K562 (cell line): Measurements from ENCODE around the gene TNNT2. TPM values are rescaled to one million over a fixed set of nuclear protein-coding genes. Genes with fewer than 3 reads are reported as not detected.

Experiments
- ATAC-seq: fragments of 200-7000 bp; cut with Tn5 transposase; 3 replicates; pipeline ENCODE4 v1.9.1; 2020; ENCODE audit warnings: moderate library complexity
- BruUV-seq: library from RNA; stranded (reverse); fragments of 400-500 nt; replicated peaks from 2 replicates; lab custom pipeline; 2021; lab: Mats Ljungman, UMichigan
- CTCF ChIA-PET: fragments of 300-600 bp; formaldehyde crosslinking; extraction: SDS; loops from one replicate; lab custom pipeline; 2021; ENCODE audit warnings: low intra/inter-chr PET ratio; lab: Yijun Ruan, JAX
- POLR2A ChIA-PET: fragments of 300-600, 350-650 bp; sonication (Branson Sonifier 250); formaldehyde crosslinking; extraction: SDS; loops from one replicate; lab custom pipeline; 2021; ENCODE audit warnings: antibody characterized with exemption, inconsistent platforms; lab: Yijun Ruan, JAX
- DNase-seq, 4 experiments: peaks; one replicate each; pipeline versions ENCODE4 v3.0.0 to v3.0.0-alpha.2; 2011 to 2018; ENCODE audit warnings: low spot score in 3 of 4, mixed read lengths in 3 of 4; ENCODE audit errors: extremely low read depth in 1 of 4
- FAIRE-seq: peaks from 2 replicates; lab custom pipeline; 2011; peaks lifted over from hg19 to GRCh38; lab: Jason Lieb, UNC
- H2AFZ ChIP-seq: 2 replicates; pipeline ENCODE4 v1.6.0; 2011; ENCODE audit warnings: low read depth, low read length, control low read depth, inconsistent platforms
- H3K27ac ChIP-seq: fragments of 200-600 bp; 3 replicates; pipeline ENCODE4 v1.8.0; 2011; ENCODE audit warnings: low read depth, mild to moderate bottlenecking, control low read depth, inconsistent platforms, low read length, moderate library complexity, mixed read lengths; ENCODE audit errors: extremely low read depth
- H3K27me3 ChIP-seq, 2 experiments: fragments of 300-600 bp in 1 of 2; 2 replicates in 1 of 2; 3 replicates in 1 of 2; pipeline versions ENCODE4 v1.6.0 to v1.8.0; 2011; ENCODE audit warnings: inconsistent platforms in 2 of 2, low read length in 2 of 2, mild to moderate bottlenecking in 1 of 2, mixed read lengths in 1 of 2, moderate library complexity in 1 of 2; ENCODE audit not compliant: control insufficient read depth in 2 of 2, insufficient read depth in 2 of 2
- H3K36me3 ChIP-seq: fragments of 300-600 bp; 3 replicates; pipeline ENCODE4 v1.8.0; 2011; ENCODE audit warnings: mild to moderate bottlenecking, low read length, inconsistent platforms; ENCODE audit not compliant: control insufficient read depth, insufficient read depth
- H3K4me1 ChIP-seq, 2 experiments: fragments of 200-600 bp in 1 of 2; replicated peaks in 1 of 2; 2 replicates in 1 of 2; 3 replicates in 1 of 2; pipeline versions ENCODE4 v1.5.1 to v1.8.0; 2011; ENCODE audit warnings: inconsistent platforms in 2 of 2, low read length in 2 of 2, mild to moderate bottlenecking in 1 of 2, mixed read lengths in 1 of 2, moderate library complexity in 1 of 2; ENCODE audit not compliant: control insufficient read depth in 2 of 2, insufficient read depth in 2 of 2
- H3K4me2 ChIP-seq: 2 replicates; pipeline ENCODE4 v1.6.1; 2011; ENCODE audit warnings: low read length, control low read depth, inconsistent platforms, mixed read lengths; ENCODE audit not compliant: insufficient read depth
- H3K4me3 ChIP-seq: fragments of 200-600 bp; sonication (generic), shearing (Covaris generic); 2 replicates; pipeline ENCODE4 v1.5.1; 2016; ENCODE audit warnings: control low read depth, inconsistent platforms
- H3K79me2 ChIP-seq: fragments of 200-600 bp; 3 replicates; pipeline ENCODE4 v1.8.0; 2011; ENCODE audit warnings: low read length, inconsistent platforms; ENCODE audit not compliant: control insufficient read depth, insufficient read depth
- H3K9ac ChIP-seq, 2 experiments: 2 replicates each; pipeline versions ENCODE4 v1.6.0 to v1.6.1; 2011; ENCODE audit warnings: low read depth in 2 of 2, low read length in 2 of 2, control low read depth in 1 of 2, inconsistent platforms in 1 of 2, mild to moderate bottlenecking in 1 of 2, mixed read lengths in 1 of 2; ENCODE audit not compliant: insufficient read depth in 1 of 2
- H3K9me1 ChIP-seq: one replicate; pipeline ENCODE4 v1.6.0; 2011; ENCODE audit warnings: inconsistent platforms, mild to moderate bottlenecking, low read length, moderate library complexity; ENCODE audit not compliant: control insufficient read depth, insufficient read depth
- H3K9me3 ChIP-seq: replicated peaks from 2 replicates; pipeline ENCODE4 v1.5.1; 2011; ENCODE audit warnings: low read depth, low read length, inconsistent platforms; ENCODE audit not compliant: control insufficient read depth, insufficient read depth
- H4K20me1 ChIP-seq: replicated peaks from 2 replicates; pipeline ENCODE4 v1.6.1; 2011; ENCODE audit warnings: low read length, inconsistent platforms, mixed read lengths; ENCODE audit not compliant: control insufficient read depth, insufficient read depth
- ARHGAP35 ChIP-seq: fragments of 450-650 bp; IDR thresholded peaks from 2 replicates; pipeline ENCODE4 v1.6.1; 2018; ENCODE audit not compliant: partially characterized antibody
- ETS2 ChIP-seq: IDR thresholded peaks from 2 replicates; pipeline ENCODE4 v1.6.1; 2016; ENCODE audit warnings: borderline replicate concordance, missing genetic modification characterization, mild to moderate bottlenecking, moderate library complexity, missing compliant biosample characterization; ENCODE audit not compliant: poor library complexity, severe bottlenecking
- GTF2E2 ChIP-seq: fragments of 200-800 bp; sonication (Bioruptor generic); IDR thresholded peaks from 2 replicates; pipeline ENCODE4 v1.6.1; 2016; ENCODE audit warnings: missing genetic modification characterization, missing compliant biosample characterization
- HIVEP1 ChIP-seq: fragments of 250-450 bp; sonication (Bioruptor Pico); IDR thresholded peaks from 2 replicates; pipeline ENCODE4 v1.4.0; 2020; ENCODE audit warnings: mild to moderate bottlenecking
- HNRNPK ChIP-seq: fragments of 200-400 bp; formaldehyde crosslinking; IDR thresholded peaks from one replicate; pipeline ENCODE4 v1.6.1; 2018; ENCODE audit warnings: mild to moderate bottlenecking, low read depth, low read length; ENCODE audit not compliant: poor library complexity, severe bottlenecking
- KAT2B ChIP-seq: IDR thresholded peaks from one replicate; pipeline ENCODE4 v1.6.1; 2012; ENCODE audit warnings: low read depth, mild to moderate bottlenecking, control low read depth, inconsistent platforms, low read length, moderate library complexity
- NCOA4 ChIP-seq: fragments of 450-650 bp; IDR thresholded peaks from 2 replicates; pipeline ENCODE4 v1.6.1; 2018; ENCODE audit warnings: mild to moderate bottlenecking; ENCODE audit not compliant: partially characterized antibody
- NFIC ChIP-seq: fragments of 450-650 bp; IDR thresholded peaks from 2 replicates; pipeline ENCODE4 v1.6.1; 2017; ENCODE audit warnings: mild to moderate bottlenecking, inconsistent platforms
- RBM25 ChIP-seq: fragments of 200-400 bp; formaldehyde crosslinking; IDR thresholded peaks from 2 replicates; pipeline ENCODE4 v1.6.1; 2018; ENCODE audit warnings: low read length, low read depth, moderate library complexity; ENCODE audit not compliant: severe bottlenecking
- SRSF9 ChIP-seq: fragments of 200-400 bp; formaldehyde crosslinking; IDR thresholded peaks from 2 replicates; pipeline ENCODE4 v1.6.1; 2017; ENCODE audit warnings: low read depth, low read length, borderline replicate concordance
- ZNF212 ChIP-seq: fragments of 450-650 bp; formaldehyde crosslinking; IDR thresholded peaks from 2 replicates; pipeline ENCODE4 v1.4.0; 2020; ENCODE audit warnings: mild to moderate bottlenecking
- ZNF431 ChIP-seq: sonication (generic); formaldehyde crosslinking; IDR thresholded peaks from 2 replicates; pipeline ENCODE4 v1.8.0; 2022; ENCODE audit warnings: mild to moderate bottlenecking, missing genetic modification reagents
- ZNF586 ChIP-seq: fragments of 450-650 bp; formaldehyde crosslinking; conservative IDR thresholded peaks from 2 replicates; pipeline ENCODE4 v1.4.0; 2020; ENCODE audit warnings: mild to moderate bottlenecking, moderate library complexity
- WGBS: fragments of 100-300 bp; shearing (Covaris generic); methylation state at CpG from one replicate; pipeline ENCODE4 v1.1.6; 2016; ENCODE audit warnings: low coverage, mixed read lengths; ENCODE audit not compliant: insufficient coverage; ENCODE audit errors: missing lambda C conversion rate; 5-methylcytosine and 5-hydroxymethylcytosine counted together
- in situ Hi-C: fragments of 300-500 bp; cut with MboI; formaldehyde crosslinking; loops from 4 replicates; pipeline ENCODE4 v1.15.0; 2018; ENCODE audit warnings: inconsistent platforms, mixed read lengths
- intact Hi-C: fragments of 100-400 bp; cut with micrococcal nuclease; formaldehyde crosslinking; loops from 2 replicates; pipeline ENCODE4 v1.14.2; 2022
- polyA plus RNA-seq, 8 experiments: library from polyadenylated mRNA; depleted of rRNA in 4 of 8; stranded (reverse) in 5 of 8; unstranded in 3 of 8; fragments of >200 nt; fragmentation: Nextera tagmentation in 2 of 8; fragmentation: Illumina TruSeq in 1 of 8; extraction: Ambion mirVana in 2 of 8; extraction: Trizol in 1 of 8; gene quantifications; 2 replicates each; pipeline versions ENCODE4 v1.2.1 to v1.2.3, GENCODE V29; 2011 to 2014; ENCODE audit warnings: inconsistent platforms in 1 of 8, missing spikeins in 1 of 8
- total RNA-seq, 7 experiments: library from RNA; depleted of rRNA in 6 of 7; stranded (reverse); fragments of >200 nt in 6 of 7; fragmentation: Illumina TruSeq in 2 of 7; extraction: Trizol in 2 of 7; gene quantifications; 2 replicates each; pipeline versions ENCODE4 v1.2.1 to v1.2.3, GENCODE V29; 2011 to 2021; ENCODE audit warnings: low replicate concordance in 1 of 7
- TF ChIP-seq, protein P1 (sequence below): fragments of 450-650 bp; formaldehyde crosslinking; IDR thresholded peaks from 2 replicates; pipeline ENCODE4 v1.4.0; 2020; ENCODE audit warnings: mild to moderate bottlenecking, moderate library complexity
- TF ChIP-seq, protein P2 (sequence below): fragments of 450-650 bp; formaldehyde crosslinking; IDR thresholded peaks from 2 replicates; pipeline ENCODE4 v1.4.0; 2020; ENCODE audit warnings: mild to moderate bottlenecking, mixed read lengths
- TF ChIP-seq, protein P3 (sequence below): fragments of 250-450 bp; sonication (Bioruptor Pico); IDR thresholded peaks from 2 replicates; pipeline ENCODE4 v1.4.0; 2020
- TF ChIP-seq, protein P4 (sequence below): IDR thresholded peaks from 3 replicates; pipeline ENCODE4 v1.6.1; 2011; ENCODE audit warnings: borderline replicate concordance, mild to moderate bottlenecking; ENCODE audit not compliant: insufficient read length, insufficient read depth

Gene TNNT2
- total and polyA plus RNA-seq, 9 of the 15 experiments (the other 6 are each of a cell fraction or from before 2014, with no cell fraction given): not detected

DNA sequence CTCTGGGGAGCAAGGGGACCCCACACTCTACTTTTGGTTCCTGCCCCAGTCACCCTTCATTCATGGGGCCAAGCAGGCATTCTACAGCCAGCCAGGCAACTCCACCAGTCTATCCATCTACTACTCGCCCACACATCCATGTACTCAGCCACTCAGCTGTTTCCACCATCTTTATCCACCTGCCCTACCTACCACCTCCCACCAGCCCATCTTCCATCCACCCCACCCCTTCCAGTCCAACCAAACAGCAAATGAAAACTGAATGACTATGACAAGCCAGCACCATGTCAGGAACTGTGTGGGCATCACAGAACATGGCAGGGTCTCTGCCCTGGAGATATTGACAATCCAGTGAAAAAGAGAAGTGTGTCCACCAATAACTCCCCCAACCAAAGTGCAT, 13.7 kb upstream of the TNNT2 start (continued):
- TF ChIP-seq SRSF9 (no peak), HNRNPK (no peak), GTF2E2 (tag) (no peak), NFIC (no peak), RBM25 (no peak)
- TF ChIP-seq, protein P1, sequence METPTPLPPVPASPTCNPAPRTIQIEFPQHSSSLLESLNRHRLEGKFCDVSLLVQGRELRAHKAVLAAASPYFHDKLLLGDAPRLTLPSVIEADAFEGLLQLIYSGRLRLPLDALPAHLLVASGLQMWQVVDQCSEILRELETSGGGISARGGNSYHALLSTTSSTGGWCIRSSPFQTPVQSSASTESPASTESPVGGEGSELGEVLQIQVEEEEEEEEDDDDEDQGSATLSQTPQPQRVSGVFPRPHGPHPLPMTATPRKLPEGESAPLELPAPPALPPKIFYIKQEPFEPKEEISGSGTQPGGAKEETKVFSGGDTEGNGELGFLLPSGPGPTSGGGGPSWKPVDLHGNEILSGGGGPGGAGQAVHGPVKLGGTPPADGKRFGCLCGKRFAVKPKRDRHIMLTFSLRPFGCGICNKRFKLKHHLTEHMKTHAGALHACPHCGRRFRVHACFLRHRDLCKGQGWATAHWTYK (CRISPR knock-in tag): no peak
- TF ChIP-seq, protein P2, sequence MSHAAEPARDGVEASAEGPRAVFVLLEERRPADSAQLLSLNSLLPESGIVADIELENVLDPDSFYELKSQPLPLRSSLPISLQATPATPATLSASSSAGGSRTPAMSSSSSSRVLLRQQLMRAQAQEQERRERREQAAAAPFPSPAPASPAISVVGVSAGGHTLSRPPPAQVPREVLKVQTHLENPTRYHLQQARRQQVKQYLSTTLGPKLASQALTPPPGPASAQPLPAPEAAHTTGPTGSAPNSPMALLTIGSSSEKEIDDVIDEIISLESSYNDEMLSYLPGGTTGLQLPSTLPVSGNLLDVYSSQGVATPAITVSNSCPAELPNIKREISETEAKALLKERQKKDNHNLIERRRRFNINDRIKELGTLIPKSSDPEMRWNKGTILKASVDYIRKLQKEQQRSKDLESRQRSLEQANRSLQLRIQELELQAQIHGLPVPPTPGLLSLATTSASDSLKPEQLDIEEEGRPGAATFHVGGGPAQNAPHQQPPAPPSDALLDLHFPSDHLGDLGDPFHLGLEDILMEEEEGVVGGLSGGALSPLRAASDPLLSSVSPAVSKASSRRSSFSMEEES (CRISPR knock-in tag): no peak
- TF ChIP-seq, all 486 proteins: peak for 0

DNA sequence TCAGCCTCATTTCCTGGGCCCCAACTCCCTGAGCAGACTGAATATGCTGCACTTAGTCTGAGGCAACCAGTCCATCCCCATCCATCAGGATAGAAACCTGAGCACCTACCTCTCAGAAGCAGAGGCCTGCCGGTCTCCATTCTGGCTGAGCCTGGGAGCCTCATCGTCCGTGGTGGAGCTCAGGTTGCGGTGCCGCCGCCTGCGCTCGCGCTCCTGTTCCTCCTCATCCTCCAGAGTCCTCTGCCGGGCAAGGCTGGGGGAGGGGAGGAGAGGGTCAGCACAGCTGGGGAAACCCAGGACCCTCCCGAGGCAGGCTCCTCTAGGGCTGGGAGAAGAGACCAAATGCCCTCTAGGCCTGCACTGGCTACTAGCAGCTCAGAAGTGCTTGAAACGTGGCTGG, 11.6 kb upstream of the TNNT2 start:
- Histone ChIP-seq H3K4me3 (no peak overlapping the region), H3K27me3 (peaks cover 27 to 77% of the 10 kb centered on the region in 2 experiments), H3K9me3 (no peaks in the 10 kb centered on the region), H4K20me1 (peaks cover 16% of the 10 kb centered on the region), H3K79me2 (no peaks in the 10 kb centered on the region), H3K4me1 (peaks cover 0 to 3% of the 10 kb centered on the region in 2 experiments; a peak in 1 of 5 replicates), H3K27ac (no peak overlapping the region), H3K36me3 (no peaks in the 10 kb centered on the region), H3K4me2 (no peak overlapping the region), H2AFZ (no peak overlapping the region), H3K9ac (no peak overlapping the region), H3K9me1 (no peaks in the 10 kb centered on the region)
- no TSS peak for BruUV-seq
- ChIA-PET POLR2A (interaction anchor here (0.6 to 1.3 kb wide), 5 partner anchors 10 to 20 kb away, joined by 3 to 5 read pairs (median 4); no protein-coding TSS in a partner anchor), CTCF (interaction anchor here (0.7 kb wide), 1 partner anchor 124 kb away, joined by 5 read pairs; no protein-coding TSS in a partner anchor)
- 1% methylated on average over 12 of the region's 12 CpGs for WGBS
- no peak for FAIRE-seq
- in situ Hi-C loops (no loop called here), intact Hi-C loops (no loop called here)
- DNase-seq: no peak
- ATAC-seq: no peak
- TF ChIP-seq ETS2 (tag) (no peak), KAT2B (no peak), ZNF431 (CRISPR knock-in tag) (no peak), NCOA4 (no peak), HIVEP1 (CRISPR knock-in tag) (no peak), ZNF586 (CRISPR knock-in tag) (no peak), ARHGAP35 (no peak), ZNF212 (no peak)
- TF ChIP-seq, protein P3, sequence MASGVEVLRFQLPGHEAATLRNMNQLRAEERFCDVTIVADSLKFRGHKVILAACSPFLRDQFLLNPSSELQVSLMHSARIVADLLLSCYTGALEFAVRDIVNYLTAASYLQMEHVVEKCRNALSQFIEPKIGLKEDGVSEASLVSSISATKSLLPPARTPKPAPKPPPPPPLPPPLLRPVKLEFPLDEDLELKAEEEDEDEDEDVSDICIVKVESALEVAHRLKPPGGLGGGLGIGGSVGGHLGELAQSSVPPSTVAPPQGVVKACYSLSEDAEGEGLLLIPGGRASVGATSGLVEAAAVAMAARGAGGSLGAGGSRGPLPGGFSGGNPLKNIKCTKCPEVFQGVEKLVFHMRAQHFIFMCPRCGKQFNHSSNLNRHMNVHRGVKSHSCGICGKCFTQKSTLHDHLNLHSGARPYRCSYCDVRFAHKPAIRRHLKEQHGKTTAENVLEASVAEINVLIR: no peak
- TF ChIP-seq, protein P4, sequence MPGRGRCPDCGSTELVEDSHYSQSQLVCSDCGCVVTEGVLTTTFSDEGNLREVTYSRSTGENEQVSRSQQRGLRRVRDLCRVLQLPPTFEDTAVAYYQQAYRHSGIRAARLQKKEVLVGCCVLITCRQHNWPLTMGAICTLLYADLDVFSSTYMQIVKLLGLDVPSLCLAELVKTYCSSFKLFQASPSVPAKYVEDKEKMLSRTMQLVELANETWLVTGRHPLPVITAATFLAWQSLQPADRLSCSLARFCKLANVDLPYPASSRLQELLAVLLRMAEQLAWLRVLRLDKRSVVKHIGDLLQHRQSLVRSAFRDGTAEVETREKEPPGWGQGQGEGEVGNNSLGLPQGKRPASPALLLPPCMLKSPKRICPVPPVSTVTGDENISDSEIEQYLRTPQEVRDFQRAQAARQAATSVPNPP: no peak
